ENCODE measurements around the gene CACNA1B.

DNA sequence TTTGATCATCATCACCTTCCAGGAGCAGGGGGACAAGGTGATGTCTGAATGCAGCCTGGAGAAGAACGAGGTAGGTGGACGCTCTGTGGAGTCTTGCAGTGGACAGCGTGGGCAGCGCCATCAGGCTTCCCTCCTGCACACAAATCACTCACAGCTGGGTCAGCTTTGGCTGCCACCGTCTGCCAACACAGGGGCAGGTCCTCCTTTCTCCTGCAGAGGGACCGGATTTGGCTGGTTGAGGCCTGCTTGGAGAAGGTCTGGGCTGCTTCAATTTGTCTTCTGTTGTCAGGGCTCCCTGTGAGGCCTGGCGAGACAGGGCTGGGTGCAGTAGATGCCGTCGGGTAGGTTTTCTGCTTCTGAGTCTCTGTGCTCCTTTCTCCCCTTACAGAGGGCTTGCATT lies 180.6 kb downstream of the CACNA1B start:
- no peak for TF ChIP-seq POLR2A (IDR thresholded peaks at IDR 0.05)
- TF ChIP-seq, protein P1, sequence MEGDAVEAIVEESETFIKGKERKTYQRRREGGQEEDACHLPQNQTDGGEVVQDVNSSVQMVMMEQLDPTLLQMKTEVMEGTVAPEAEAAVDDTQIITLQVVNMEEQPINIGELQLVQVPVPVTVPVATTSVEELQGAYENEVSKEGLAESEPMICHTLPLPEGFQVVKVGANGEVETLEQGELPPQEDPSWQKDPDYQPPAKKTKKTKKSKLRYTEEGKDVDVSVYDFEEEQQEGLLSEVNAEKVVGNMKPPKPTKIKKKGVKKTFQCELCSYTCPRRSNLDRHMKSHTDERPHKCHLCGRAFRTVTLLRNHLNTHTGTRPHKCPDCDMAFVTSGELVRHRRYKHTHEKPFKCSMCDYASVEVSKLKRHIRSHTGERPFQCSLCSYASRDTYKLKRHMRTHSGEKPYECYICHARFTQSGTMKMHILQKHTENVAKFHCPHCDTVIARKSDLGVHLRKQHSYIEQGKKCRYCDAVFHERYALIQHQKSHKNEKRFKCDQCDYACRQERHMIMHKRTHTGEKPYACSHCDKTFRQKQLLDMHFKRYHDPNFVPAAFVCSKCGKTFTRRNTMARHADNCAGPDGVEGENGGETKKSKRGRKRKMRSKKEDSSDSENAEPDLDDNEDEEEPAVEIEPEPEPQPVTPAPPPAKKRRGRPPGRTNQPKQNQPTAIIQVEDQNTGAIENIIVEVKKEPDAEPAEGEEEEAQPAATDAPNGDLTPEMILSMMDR (IDR thresholded peaks at IDR 0.05) = no peak
